Activated naive CD8-positive, alpha-beta T cell treated with anti-CD3 and anti-CD28 coated beads for 36 hours (primary cell): ENCODE results near the gene POLR1G. TPM values are rescaled to one million over a fixed set of nuclear protein-coding genes. Genes with fewer than 3 reads are reported as not detected.
"Not testable (repeated sequence)": the region's sequence is repeated elsewhere in the genome, so short reads cannot be mapped to it uniquely, and the experiment has no call there.

Experiments used
- DNase-seq: peaks from one replicate; pipeline ENCODE4 v3.0.0; 2021
- H3K27ac Mint-ChIP-seq: one replicate; pipeline ENCODE4 v1.8.0; 2022; ENCODE audit warnings: mild to moderate bottlenecking, moderate library complexity, mixed read lengths
- H3K27me3 Mint-ChIP-seq: one replicate; pipeline ENCODE4 v1.8.0; 2022; ENCODE audit warnings: mild to moderate bottlenecking, mixed read lengths
- H3K36me3 Mint-ChIP-seq: one replicate; pipeline ENCODE4 v1.8.0; 2021; ENCODE audit warnings: mild to moderate bottlenecking, mixed read lengths
- H3K4me1 Mint-ChIP-seq: one replicate; pipeline ENCODE4 v1.8.0; 2021; ENCODE audit warnings: mixed read lengths
- H3K4me3 Mint-ChIP-seq: one replicate; pipeline ENCODE4 v1.8.0; 2022; ENCODE audit warnings: mild to moderate bottlenecking, moderate library complexity, mixed read lengths
- H3K9me3 Mint-ChIP-seq: one replicate; pipeline ENCODE4 v1.8.0; 2022; ENCODE audit warnings: mixed read lengths
- total RNA-seq, 2 experiments: library from RNA; stranded (reverse); gene quantifications; one replicate each; pipeline ENCODE4 v1.2.3, GENCODE V29; 2021

Gene POLR1G
- total RNA-seq, 2 experiments from 2014 or later = 27.0 to 27.1 TPM

DNA sequence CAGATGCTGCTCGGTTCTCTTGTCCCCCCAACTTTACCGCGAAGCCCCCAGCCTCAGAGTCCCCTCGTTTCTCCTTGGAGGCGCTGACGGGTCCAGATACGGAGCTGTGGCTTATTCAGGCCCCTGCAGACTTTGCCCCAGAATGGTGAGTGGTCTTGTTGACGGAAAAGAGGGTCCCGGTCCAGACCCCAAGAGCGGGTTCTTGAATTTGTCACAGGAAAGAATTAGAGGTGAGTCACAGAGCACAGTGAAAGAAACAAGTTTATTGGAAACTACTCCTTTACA lies 589 bp downstream of the POLR1G start:
- H3K27me3 Mint-ChIP-seq = peaks cover 31% of the 10 kb centered on the region
- H3K36me3 Mint-ChIP-seq = peaks cover 29% of the 10 kb centered on the region
- H3K9me3 Mint-ChIP-seq = no peaks in the 10 kb centered on the region
- no peak for DNase-seq
- peak overlapping the region; percentile 99 for H3K4me3 Mint-ChIP-seq
- H3K4me1 Mint-ChIP-seq = peaks cover 40% of the 10 kb centered on the region
- H3K27ac Mint-ChIP-seq = peak overlapping the region; percentile 93

DNA sequence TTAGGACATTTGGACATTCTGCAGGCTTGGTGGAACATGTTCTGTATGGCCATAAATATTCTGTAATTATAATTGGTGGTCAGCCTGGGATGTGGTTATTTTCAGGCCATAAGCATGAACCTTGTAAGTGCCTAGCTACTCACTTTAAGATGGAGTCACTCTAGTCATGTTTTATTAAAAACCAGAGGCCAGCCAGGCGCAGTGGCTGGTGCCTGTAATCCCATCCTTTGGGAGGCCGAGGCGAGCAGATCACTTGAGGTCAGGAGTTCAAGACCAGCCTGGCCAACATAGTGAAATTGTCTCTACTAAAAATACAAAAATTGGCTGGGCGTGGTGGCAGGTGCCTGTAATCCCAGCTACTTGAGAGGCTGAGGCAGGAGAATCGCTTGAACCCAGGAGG lies 1.1 kb downstream of the POLR1G start:
- DNase-seq, H3K9me3 Mint-ChIP-seq: not testable (repeated sequence)
- peaks cover 29% of the 10 kb centered on the region for H3K27me3 Mint-ChIP-seq
- peak overlapping the region; percentile 42 for H3K27ac Mint-ChIP-seq
- H3K4me3 Mint-ChIP-seq = peak overlapping the region; percentile 99
- H3K4me1 Mint-ChIP-seq = peaks cover 40% of the 10 kb centered on the region
- H3K36me3 Mint-ChIP-seq = peaks cover 32% of the 10 kb centered on the region

DNA sequence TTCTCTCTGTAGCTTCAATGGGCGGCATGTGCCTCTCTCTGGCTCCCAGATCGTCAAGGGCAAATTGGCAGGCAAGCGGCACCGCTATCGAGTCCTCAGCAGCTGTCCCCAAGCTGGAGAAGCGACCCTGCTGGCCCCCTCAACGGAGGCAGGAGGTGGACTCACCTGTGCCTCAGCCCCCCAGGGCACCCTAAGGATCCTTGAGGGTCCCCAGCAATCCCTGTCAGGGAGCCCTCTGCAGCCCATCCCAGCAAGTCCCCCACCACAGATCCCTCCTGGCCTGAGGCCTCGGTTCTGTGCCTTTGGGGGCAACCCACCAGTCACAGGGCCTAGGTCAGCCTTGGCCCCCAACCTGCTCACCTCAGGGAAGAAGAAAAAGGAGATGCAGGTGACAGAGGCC lies 1.7 kb downstream of the POLR1G start:
- Mint-ChIP-seq H3K4me3 (peak overlapping the region; percentile 74), H3K27ac (no peak overlapping the region), H3K9me3 (no peaks in the 10 kb centered on the region), H3K27me3 (peaks cover 23% of the 10 kb centered on the region), H3K36me3 (peaks cover 32% of the 10 kb centered on the region), H3K4me1 (peaks cover 40% of the 10 kb centered on the region)
- DNase-seq = no peak

- Mint-ChIP-seq H3K36me3 (peaks cover 37% of the 10 kb centered on the region), H3K27me3 (peaks cover 15% of the 10 kb centered on the region), H3K4me3 (no peak overlapping the region), H3K9me3 (no peaks in the 10 kb centered on the region), H3K27ac (no peak overlapping the region), H3K4me1 (peaks cover 35% of the 10 kb centered on the region)
- DNase-seq = no peak
Observed at GRCh38 chr19:45408830-45409556, 2.5 kb downstream of the POLR1G start.

DNA sequence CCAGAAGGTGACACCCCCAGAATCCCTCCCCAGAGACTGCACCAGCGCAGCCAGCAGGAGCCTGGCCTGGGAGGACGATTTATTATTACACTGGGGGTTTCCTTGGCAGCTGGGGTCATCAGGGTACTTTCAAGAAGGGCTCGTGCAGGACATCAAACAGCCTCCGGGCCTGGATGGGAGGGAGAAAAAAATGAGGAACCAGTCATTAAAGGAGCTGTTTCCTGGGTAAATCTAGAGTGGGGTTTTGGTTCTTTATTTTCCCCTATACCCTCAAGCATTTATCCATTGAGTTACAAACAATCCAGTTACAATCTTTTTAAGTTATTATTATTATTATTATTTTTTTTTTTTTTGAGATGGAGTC lies 3.1 kb downstream of the POLR1G start:
- no peak for DNase-seq
- H3K4me3 Mint-ChIP-seq = no peak overlapping the region
- H3K4me1 Mint-ChIP-seq = peaks cover 30% of the 10 kb centered on the region
- peaks cover 42% of the 10 kb centered on the region for H3K36me3 Mint-ChIP-seq
- H3K9me3 Mint-ChIP-seq = no peaks in the 10 kb centered on the region
- no peak overlapping the region for H3K27ac Mint-ChIP-seq
- H3K27me3 Mint-ChIP-seq = peaks cover 9% of the 10 kb centered on the region

- Mint-ChIP-seq H3K36me3 (peaks cover 42% of the 10 kb centered on the region), H3K4me1 (peaks cover 22% of the 10 kb centered on the region)
- not testable (repeated sequence) for H3K9me3 Mint-ChIP-seq, H3K27me3 Mint-ChIP-seq, H3K4me3 Mint-ChIP-seq, H3K27ac Mint-ChIP-seq, DNase-seq
Observed at GRCh38 chr19:45410330-45410729, 3.9 kb downstream of the POLR1G start.

DNA sequence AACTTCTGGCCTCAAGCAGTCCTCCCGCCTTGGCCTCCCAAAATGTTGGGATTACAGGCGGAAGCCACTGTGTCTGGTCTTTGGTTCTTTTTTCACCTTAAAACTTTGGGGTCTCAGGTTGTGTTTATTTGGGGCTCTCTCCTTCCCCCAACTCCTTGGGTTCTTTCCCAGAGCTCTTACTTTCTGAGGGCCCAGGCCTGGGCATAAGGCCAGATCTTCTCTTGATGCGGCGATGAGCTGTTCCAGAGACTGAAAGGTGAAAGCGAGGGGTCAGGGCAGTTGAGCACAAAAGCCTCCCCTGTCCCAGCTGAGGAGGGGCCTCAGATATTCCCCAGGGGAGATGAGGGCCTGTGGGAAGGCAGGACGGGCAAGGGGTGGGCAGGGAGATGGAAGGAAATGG lies 7.1 kb downstream of the POLR1G start:
- no peak overlapping the region for H3K4me3 Mint-ChIP-seq
- H3K27me3 Mint-ChIP-seq = no peaks in the 10 kb centered on the region
- peaks cover 42% of the 10 kb centered on the region for H3K36me3 Mint-ChIP-seq
- no peaks in the 10 kb centered on the region for H3K9me3 Mint-ChIP-seq
- no peak for DNase-seq
- no peak overlapping the region for H3K27ac Mint-ChIP-seq
- H3K4me1 Mint-ChIP-seq = peaks cover 6% of the 10 kb centered on the region

DNA sequence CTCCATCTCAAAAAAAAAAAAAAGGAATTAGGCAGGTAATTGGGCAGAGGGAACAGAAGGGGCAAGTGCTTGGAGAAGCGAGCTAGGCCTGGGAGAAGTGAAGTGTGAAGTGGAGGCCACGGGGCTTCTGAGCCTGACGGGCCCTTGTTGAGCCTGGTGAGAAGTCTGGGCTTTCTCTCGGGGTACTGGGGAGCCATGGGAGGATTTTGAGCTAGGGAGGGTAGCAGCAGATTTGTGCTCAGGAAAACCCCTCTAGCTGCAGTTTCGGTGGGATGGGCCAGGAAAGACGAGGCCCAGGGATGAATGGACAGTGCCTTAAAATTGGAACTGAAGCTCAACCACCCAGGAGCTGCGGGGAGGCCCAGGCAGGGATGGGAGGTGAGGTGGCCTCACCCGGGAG lies 8.0 kb downstream of the POLR1G start:
- Mint-ChIP-seq H3K9me3 (no peaks in the 10 kb centered on the region), H3K36me3 (peaks cover 32% of the 10 kb centered on the region), H3K4me3 (no peak overlapping the region), H3K27me3 (no peaks in the 10 kb centered on the region), H3K4me1 (peaks cover 7% of the 10 kb centered on the region), H3K27ac (no peak overlapping the region)
- DNase-seq = no peak

DNA sequence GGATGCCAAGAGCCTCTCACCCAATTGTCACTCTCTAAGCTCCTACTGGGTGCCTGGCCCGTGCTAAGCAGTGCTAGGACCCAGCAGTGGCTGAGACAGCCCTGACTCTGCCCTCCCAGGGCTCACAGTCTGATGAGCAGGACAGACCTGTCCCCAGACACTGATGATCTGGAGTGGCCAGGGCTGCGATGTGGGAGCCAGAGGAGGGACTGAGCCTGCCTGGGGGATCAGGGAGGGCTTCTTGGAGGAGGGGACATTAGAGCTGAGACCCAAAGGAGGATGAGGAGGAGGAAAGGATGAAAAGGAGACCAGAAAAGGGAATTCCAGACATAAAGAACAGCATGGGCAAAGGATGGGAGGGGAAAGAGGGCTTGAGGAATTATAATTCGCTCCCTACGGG lies 10.7 kb downstream of the POLR1G start:
- H3K9me3 Mint-ChIP-seq = no peaks in the 10 kb centered on the region
- H3K27me3 Mint-ChIP-seq = no peaks in the 10 kb centered on the region
- no peak for DNase-seq
- peaks cover 23% of the 10 kb centered on the region for H3K4me1 Mint-ChIP-seq
- H3K27ac Mint-ChIP-seq = no peak overlapping the region
- no peak overlapping the region for H3K4me3 Mint-ChIP-seq
- H3K36me3 Mint-ChIP-seq = peaks cover 27% of the 10 kb centered on the region

- H3K9me3 Mint-ChIP-seq = no peaks in the 10 kb centered on the region
- peaks cover 26% of the 10 kb centered on the region for H3K36me3 Mint-ChIP-seq
- peaks cover 36% of the 10 kb centered on the region for H3K4me1 Mint-ChIP-seq
Observed at GRCh38 chr19:45418802-45419201, 12.4 kb downstream of the POLR1G start.

DNA sequence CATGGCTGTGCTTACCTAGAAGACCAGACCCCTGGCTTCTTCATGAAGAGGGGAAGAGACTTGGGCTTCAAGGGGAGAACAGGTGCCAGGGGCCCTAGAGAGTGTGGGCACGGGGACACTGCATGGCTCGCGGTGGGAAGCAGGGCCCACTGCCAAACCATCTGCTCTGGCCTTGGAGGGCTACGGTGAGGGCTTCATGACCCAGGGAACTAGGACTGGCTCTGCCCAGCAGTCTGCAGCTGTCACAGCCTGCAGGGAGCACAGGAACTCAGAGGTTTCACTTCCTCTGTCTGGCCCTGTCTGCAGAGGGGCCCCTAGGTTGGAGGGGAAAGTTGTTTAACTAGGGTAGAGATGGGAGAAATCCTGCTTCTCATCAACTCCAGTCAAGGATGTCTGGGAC lies 13.0 kb downstream of the POLR1G start:
- peaks cover 21% of the 10 kb centered on the region for H3K36me3 Mint-ChIP-seq
- no peak for DNase-seq
- H3K9me3 Mint-ChIP-seq = no peaks in the 10 kb centered on the region
- peaks cover 41% of the 10 kb centered on the region for H3K4me1 Mint-ChIP-seq
- peak overlapping the region; percentile 7 for H3K4me3 Mint-ChIP-seq
- H3K27ac Mint-ChIP-seq = peak overlapping the region; percentile 65
- no peaks in the 10 kb centered on the region for H3K27me3 Mint-ChIP-seq

More at GRCh38 chr19:45418802-45419201, 12.4 kb downstream of the POLR1G start:
- Mint-ChIP-seq H3K4me3 (no peak overlapping the region), H3K27ac (peak overlapping the region; percentile 14), H3K27me3 (no peaks in the 10 kb centered on the region)
- no peak for DNase-seq

- Mint-ChIP-seq H3K27ac (no peak overlapping the region), H3K4me1 (peaks cover 45% of the 10 kb centered on the region), H3K27me3 (no peaks in the 10 kb centered on the region), H3K4me3 (no peak overlapping the region), H3K9me3 (no peaks in the 10 kb centered on the region), H3K36me3 (peaks cover 19% of the 10 kb centered on the region)
- DNase-seq = no peak
Observed at GRCh38 chr19:45419895-45420294, 13.5 kb downstream of the POLR1G start.

DNA sequence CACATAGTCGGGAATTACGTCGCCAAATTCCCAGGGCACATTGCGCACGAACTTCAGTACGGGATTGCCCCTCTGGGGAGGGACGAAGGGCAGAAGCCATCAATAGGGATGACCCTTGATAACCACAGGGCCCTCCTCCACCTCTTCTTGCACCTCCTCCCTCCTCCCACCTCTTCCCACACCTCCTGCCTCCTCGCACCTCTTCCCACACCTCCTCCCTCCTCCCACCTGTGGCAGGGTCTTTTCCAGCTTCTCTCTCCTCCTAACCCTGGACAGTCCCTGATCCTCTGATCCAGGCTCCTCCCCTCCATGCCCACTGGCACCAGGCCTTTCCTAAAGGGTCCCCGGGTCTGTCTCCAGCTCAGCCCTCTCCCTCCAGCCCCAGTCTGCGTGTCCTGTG lies 13.9 kb downstream of the POLR1G start:
- Mint-ChIP-seq H3K36me3 (peaks cover 19% of the 10 kb centered on the region), H3K27me3 (no peaks in the 10 kb centered on the region), H3K4me1 (peaks cover 45% of the 10 kb centered on the region), H3K4me3 (peak overlapping the region; percentile 14), H3K27ac (no peak overlapping the region), H3K9me3 (no peaks in the 10 kb centered on the region)
- DNase-seq = no peak

- Mint-ChIP-seq H3K9me3 (no peaks in the 10 kb centered on the region), H3K4me3 (peak overlapping the region; percentile 14), H3K27ac (no peak overlapping the region), H3K27me3 (no peaks in the 10 kb centered on the region), H3K36me3 (peaks cover 15% of the 10 kb centered on the region), H3K4me1 (peaks cover 48% of the 10 kb centered on the region)
- DNase-seq = no peak
Observed at GRCh38 chr19:45420871-45421270, 14.4 kb downstream of the POLR1G start.

DNA sequence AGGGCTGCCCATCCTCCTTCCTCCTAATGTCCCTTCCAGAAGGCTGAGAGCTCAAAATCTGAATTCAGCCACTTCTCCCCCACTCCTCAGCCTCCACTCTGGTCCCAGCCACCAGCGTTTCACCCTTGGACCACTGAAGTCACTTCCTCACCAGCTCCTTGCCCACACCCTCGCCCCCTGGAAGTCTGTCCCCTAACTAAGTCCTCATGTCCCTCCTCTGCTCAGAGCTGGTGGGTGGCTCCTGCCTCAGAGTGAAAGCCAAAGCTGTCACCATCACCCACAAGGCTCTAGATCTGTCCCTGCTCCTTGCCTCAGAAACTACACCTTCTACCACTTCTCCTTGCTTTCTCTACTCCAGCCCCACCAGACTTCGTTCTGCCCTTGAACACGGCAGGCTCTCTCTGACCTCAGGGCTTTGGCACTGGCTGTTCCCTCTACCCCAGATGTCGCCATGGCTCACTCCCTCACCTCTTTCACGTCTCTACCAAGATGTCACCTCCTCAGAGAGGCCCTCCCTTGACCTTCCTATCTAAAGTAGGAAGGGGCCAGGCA lies 15.6 kb downstream of the POLR1G start:
- H3K4me3 Mint-ChIP-seq = peak overlapping the region; percentile 1
- peaks cover 3% of the 10 kb centered on the region for H3K27me3 Mint-ChIP-seq
- no peak for DNase-seq
- H3K9me3 Mint-ChIP-seq = no peaks in the 10 kb centered on the region
- peaks cover 48% of the 10 kb centered on the region for H3K4me1 Mint-ChIP-seq
- H3K27ac Mint-ChIP-seq = peak overlapping the region; percentile 9
- H3K36me3 Mint-ChIP-seq = peaks cover 13% of the 10 kb centered on the region

DNA sequence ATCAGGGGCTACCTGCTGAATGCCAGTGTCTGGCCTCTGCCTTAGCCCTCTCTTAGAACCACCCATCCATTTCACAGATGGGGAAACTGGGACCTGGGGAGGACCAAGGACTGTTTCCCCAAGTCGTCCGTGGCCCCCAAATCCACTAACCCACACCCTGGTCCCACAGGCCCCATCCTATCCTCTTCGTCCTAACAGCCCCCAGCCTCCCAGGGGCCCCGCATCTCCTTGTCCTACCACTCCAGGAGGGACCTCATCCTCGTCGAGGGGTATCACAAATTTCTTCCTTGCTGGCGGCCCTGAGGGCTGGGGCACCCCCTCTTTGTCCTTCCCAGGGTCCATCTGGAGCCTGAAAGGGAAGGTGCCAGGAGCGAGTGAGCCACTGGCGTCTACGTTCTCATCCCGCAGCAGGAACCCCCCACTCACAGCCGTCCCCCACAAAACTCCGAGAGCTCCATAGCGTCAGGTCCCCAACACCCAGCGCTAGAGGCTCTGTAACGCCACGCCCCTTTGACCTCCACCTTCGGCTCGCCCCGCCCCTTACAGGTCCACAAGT lies 16.7 kb downstream of the POLR1G start:
- Mint-ChIP-seq H3K4me1 (peaks cover 53% of the 10 kb centered on the region), H3K4me3 (peak overlapping the region; percentile 95), H3K9me3 (no peaks in the 10 kb centered on the region), H3K27me3 (peaks cover 12% of the 10 kb centered on the region), H3K36me3 (peaks cover 13% of the 10 kb centered on the region), H3K27ac (peak overlapping the region; percentile 96)
- DNase-seq = no peak
